Fibroblast of gingiva (primary cell): ENCODE results near the gene SMIM10L2A.
"Not testable (repeated sequence)": the region's sequence is repeated elsewhere in the genome, so short reads cannot be mapped to it uniquely, and the experiment has no call there.

ENCODE experiments used
- DNase-seq: peaks from one replicate; pipeline ENCODE4 v3.0.0-alpha.2; 2011; ENCODE audit warnings: low read depth

Gene SMIM10L2A

GRCh38 chrX:135423173-135423864, 1.6 kb downstream of the SMIM10L2A start:
- not testable (repeated sequence) for DNase-seq

GRCh38 chrX:135424469-135424868, 2.7 kb downstream of the SMIM10L2A start:
- no peak for DNase-seq

- no peak for DNase-seq
Observed at GRCh38 chrX:135425026-135425965, 3.6 kb downstream of the SMIM10L2A start.

GRCh38 chrX:135429429-135429828, 7.7 kb downstream of the SMIM10L2A start:
- DNase-seq: no peak

DNA sequence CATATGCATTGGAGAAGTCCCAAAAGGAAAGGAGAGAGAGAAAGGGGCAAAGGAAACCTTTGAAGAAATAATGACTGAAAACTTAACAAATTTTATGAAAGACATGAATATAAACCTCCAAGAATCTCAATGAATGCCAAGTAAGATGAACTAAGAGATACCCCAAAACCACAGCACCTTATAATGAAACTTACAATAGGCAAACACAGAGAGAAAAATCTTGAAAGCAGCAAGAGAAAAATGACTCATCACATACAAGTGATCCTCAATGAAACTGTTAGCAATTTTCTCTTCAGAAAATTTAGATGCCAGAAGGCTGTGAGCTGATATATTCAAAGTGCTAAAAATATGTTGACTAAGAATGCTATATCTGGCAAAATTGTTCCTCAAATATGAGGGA, 10.1 kb downstream of the SMIM10L2A start:
- no peak for DNase-seq

DNA sequence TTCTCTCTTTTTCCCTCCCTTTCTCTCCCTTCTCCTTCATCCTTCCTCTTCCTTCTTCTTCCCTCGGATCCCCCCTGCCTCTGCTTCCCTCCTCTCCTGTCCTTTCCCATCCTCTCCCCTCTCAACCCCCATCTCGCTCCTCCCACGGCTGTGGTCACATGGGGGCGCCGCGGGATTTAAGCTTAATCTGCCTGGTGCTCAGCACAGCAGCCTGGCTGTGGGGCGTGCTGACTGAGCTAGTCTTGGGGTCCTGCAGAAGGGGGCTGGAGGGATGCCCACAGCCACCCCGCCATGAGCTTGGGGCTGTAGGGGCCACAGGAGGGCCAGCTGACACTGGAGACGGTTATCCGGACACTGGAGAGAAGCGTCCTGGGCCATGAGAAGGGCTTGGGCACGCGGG, 10.7 kb downstream of the SMIM10L2A start:
- no peak for DNase-seq

- no peak for DNase-seq
Observed at GRCh38 chrX:135432881-135433521, 11.3 kb downstream of the SMIM10L2A start.

GRCh38 chrX:135433531-135434257, 11.9 kb downstream of the SMIM10L2A start:
- DNase-seq: no peak

DNA sequence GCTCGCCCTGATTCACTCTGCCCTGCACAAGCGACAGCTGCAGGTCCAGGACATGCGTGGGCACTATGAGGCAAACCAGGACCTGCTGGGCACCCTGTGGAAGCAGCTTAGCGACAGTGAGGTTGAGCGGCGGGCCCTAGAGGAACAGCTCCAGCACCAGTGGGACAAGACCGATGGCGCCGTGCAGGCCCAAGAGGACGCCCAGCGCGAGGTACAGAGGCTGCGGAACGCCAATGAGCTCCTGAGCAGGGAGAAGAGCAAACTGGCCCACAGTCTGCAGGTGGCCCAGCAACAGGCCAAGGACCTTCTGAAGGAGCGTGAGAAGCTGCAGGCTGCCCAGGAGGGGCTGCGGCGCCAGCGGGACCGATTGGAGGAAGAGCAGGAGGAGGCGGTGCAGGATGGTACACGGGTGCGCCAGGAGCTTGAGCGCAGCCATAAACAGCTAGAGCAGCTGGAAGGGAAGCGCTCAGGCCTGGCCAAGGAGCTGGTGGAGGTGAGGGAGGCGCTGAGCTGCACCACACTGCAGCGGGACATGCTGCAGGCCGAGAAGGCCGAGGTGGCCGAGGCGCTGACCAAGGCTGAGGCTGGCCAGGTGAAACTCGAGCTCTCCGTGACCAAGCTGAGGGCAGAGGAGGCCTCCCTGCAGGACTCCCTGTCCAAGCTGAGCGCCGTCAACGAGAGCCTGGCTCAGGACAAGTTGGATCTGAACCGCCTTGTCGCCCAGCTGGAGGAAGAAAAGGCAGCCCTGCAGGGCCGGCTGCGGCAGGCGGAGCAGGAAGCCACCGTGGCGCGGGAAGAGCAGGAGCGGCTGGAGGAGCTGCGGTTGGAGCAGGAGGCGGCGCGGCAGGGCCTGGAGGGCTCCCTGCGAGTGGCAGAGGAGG, 12.8 kb downstream of the SMIM10L2A start:
- no peak for DNase-seq

- DNase-seq: no peak
Observed at GRCh38 chrX:135435139-135435922, 13.6 kb downstream of the SMIM10L2A start.

DNA sequence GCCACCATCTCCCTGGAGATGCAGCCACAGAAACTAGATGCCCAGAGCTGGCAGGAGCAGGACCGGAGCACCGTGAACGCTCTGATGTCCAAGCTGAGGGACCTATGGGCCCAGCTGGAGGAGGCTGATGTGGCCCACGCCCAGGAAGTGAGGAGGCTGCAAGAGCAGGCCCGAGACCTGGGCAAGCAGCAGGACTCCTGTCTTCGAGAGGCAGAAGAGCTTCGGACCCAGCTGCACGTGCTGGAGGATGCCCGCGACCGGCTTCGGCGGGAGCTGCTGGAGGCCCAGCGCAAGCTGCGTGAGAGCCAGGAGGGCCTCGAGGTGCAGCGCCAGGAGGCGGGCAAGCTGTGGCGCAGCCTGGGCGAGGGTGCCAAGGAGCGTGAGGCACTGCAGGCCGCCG, 14.2 kb downstream of the SMIM10L2A start:
- DNase-seq: no peak

GRCh38 chrX:135436456-135436855, 14.7 kb downstream of the SMIM10L2A start:
- no peak for DNase-seq

DNA sequence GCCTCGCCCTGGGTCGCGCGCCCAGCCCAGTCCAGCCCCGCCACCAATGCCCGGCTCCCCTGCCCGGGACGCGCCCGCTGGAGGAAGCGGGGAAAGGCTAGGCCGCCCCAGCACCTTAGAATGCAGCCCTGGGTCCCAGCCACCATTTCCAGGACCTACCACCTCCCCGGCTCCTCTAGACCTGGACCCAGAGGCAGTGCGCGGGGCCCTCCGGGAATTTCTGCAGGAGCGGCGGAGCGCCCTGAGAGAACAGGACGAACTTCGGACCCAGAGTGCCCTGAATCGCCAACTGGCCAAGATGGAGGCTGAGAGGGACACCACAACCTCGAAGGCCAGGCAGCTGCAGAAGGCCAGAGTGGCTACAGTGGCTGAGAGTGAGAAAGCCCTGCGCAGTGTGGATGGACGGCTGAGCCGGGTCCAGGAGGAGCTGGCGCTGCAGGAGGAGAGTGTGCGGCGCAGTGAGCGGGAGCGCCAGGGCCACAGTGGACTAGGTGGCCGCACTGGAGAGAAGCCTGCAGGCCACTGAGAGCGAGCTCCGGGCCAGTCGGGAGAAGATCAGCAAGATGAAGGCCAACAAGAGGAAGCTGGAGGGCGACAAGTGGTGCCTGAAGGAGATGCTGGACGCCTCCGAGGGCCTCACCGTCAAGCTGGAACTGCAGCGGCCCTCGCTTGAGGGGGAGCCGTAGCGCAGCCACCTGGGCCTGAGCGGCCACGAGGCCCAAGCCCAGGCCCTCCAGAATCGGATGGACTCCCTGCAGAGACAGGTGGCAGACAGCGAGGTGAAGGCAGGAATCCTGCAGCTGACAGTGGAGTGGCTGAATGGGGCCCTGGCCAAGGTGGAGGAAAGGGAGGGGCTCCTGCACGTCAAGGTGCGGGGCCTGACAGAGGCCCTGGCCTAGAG, 15.5 kb downstream of the SMIM10L2A start:
- no peak for DNase-seq

- DNase-seq: no peak
Observed at GRCh38 chrX:135437867-135438733, 16.4 kb downstream of the SMIM10L2A start.

GRCh38 chrX:135438734-135439043, 16.9 kb downstream of the SMIM10L2A start:
- no peak for DNase-seq

DNA sequence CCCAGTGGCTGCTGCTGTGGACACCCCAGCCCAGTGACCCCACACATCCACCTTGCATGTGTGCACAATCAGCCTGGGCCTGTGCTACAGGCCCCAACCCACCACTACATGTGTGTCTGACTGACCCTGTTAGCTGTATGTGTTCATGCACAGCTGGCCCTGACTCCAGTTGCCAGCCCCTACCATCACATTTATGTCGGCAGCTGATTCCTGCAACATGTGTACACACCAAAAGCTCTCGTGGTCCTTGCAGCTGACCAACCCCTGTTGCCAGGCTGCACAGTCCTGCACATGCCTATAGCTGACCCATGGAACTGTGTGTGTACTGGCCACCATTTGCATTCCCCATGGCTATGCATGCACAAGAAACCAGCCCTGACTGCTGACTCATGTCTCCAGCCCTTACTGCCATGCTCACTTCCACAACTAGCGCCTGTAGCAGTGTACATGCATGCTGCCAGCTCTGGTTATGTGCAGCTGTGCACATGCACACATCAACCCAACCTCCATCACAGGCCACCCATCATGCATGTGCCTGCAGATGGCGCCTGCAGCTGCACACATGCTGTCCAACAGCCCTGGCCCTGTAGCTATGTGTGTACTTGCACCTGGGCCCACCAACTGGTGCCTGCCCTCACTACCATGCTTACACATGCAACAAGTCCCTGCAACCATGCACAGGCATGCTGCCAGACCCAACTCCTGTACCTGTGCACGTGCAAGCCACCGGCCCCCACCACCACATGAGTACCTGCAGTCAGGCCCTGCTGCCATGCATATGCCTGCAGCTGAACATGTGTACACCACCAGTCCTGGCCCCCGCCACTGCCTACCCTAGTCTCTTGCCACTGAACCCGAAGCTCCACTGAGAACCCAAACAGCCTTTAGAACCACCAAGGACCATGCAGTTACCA, 28.1 kb downstream of the SMIM10L2A start:
- no peak for DNase-seq

DNA sequence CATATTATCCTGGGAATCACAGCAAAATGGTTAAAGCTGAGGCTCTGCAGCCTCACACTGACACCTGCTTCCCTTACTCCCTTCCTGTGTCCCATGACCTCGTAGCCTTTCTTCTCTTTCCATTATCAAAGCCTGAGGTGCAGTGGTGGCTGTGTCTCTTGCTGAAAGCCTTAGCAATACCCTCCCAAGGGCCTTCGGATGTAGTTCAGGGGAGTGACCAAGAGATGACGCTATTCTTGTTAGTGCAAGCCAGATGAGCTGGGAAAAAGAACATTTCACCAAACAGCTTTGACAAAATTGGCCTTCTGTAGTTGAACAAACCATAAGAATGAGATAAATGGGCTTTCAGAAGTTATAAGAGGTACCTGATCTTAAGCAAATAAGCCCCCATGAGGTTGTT, 31.6 kb downstream of the SMIM10L2A start:
- no peak for DNase-seq
